Activated naive CD8-positive, alpha-beta T cell treated with anti-CD3 and anti-CD28 coated beads, Interleukin-2, amount 50 U/mL, for 24 hours (primary cell): ENCODE measurements around the gene EEF1B2.
"Not testable (repeated sequence)": the region's sequence is repeated elsewhere in the genome, so short reads cannot be mapped to it uniquely, and the experiment has no call there.

Experiments
- ATAC-seq: fragments of 150-1000 bp; cut with Tn5 transposase; one replicate; pipeline ENCODE4 v1.10.0; 2021
- DNase-seq: peaks from one replicate; pipeline ENCODE4 v3.0.0; 2021
- H3K27ac Mint-ChIP-seq: one replicate; pipeline ENCODE4 v1.8.0; 2021; ENCODE audit warnings: mild to moderate bottlenecking, mixed read lengths
- H3K27me3 Mint-ChIP-seq: one replicate; pipeline ENCODE4 v1.8.0; 2021; ENCODE audit warnings: mixed read lengths
- H3K36me3 Mint-ChIP-seq: one replicate; pipeline ENCODE4 v1.8.0; 2021; ENCODE audit warnings: low read depth, mixed read lengths
- H3K4me1 Mint-ChIP-seq: one replicate; pipeline ENCODE4 v1.8.0; 2021; ENCODE audit warnings: mixed read lengths
- H3K4me3 Mint-ChIP-seq: one replicate; pipeline ENCODE4 v1.8.0; 2021; ENCODE audit warnings: mild to moderate bottlenecking, moderate library complexity, mixed read lengths
- H3K9me3 Mint-ChIP-seq: one replicate; pipeline ENCODE4 v1.8.0; 2021; ENCODE audit warnings: mixed read lengths

EEF1B2 gene

GRCh38 chr2:206157014-206157413 is 2.7 kb upstream of the EEF1B2 start:
- Mint-ChIP-seq H3K4me1 (peaks cover 37% of the 10 kb centered on the region), H3K4me3 (peak overlapping the region; percentile 88), H3K36me3 (peaks cover 40% of the 10 kb centered on the region)
- not testable (repeated sequence) for ATAC-seq, H3K27ac Mint-ChIP-seq, H3K27me3 Mint-ChIP-seq, DNase-seq, H3K9me3 Mint-ChIP-seq

GRCh38 chr2:206158563-206159345 is 941 bp upstream of the EEF1B2 start:
- DNase-seq = no peak
- H3K9me3 Mint-ChIP-seq = no peaks in the 10 kb centered on the region
- peaks cover 54% of the 10 kb centered on the region for H3K4me1 Mint-ChIP-seq
- H3K36me3 Mint-ChIP-seq = peaks cover 55% of the 10 kb centered on the region
- peak overlapping the region; percentile 88 for H3K4me3 Mint-ChIP-seq
- ATAC-seq = peak; percentile 4
- peak overlapping the region; percentile 87 for H3K27ac Mint-ChIP-seq
- H3K27me3 Mint-ChIP-seq = no peaks in the 10 kb centered on the region

DNA sequence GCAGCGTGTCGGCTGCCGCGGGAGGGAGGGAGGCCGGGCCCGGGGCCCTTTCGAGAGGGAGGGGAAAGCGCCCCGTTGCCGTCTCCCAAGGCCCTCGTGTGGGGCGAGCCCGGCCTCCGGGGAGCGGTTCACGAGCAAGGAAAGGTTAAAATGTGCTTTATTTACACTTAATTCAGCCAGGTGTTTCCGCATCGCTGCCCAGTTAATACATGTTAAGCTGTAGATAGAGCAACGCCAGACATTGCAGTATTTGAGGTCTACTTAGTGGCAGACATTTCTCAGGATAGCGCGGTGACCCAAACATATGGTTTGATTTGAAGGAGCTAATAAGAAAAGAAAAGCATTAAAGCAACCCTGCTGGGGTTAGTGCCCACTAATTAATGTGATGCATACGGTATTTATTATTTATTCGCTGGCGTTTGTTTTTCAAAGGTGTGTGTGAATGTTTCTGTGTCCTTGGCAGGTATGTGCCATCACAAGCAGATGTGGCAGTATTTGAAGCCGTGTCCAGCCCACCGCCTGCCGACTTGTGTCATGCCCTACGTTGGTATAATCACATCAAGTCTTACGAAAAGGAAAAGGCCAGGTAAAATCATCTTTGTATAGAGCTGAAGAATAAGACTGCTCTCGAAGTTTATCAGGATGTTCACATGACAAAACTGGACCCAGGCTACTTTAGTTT is 571 bp downstream of the EEF1B2 start:
- peak overlapping the region; percentile 87 for H3K27ac Mint-ChIP-seq
- H3K36me3 Mint-ChIP-seq = peaks cover 59% of the 10 kb centered on the region
- no peaks in the 10 kb centered on the region for H3K27me3 Mint-ChIP-seq
- ATAC-seq (peak; percentile 56), DNase-seq (no peak)
- peak overlapping the region; percentile 88 for H3K4me3 Mint-ChIP-seq
- peaks cover 57% of the 10 kb centered on the region for H3K4me1 Mint-ChIP-seq
- H3K9me3 Mint-ChIP-seq = no peaks in the 10 kb centered on the region

GRCh38 chr2:206160807-206161179 is 1.1 kb downstream of the EEF1B2 start:
- H3K9me3 Mint-ChIP-seq = no peaks in the 10 kb centered on the region

GRCh38 chr2:206162401-206162800 is 2.7 kb downstream of the EEF1B2 start:
- H3K27me3 Mint-ChIP-seq, H3K9me3 Mint-ChIP-seq, ATAC-seq, DNase-seq: not testable (repeated sequence)
- Mint-ChIP-seq H3K4me3 (peak overlapping the region; percentile 88), H3K4me1 (peaks cover 48% of the 10 kb centered on the region), H3K36me3 (peaks cover 65% of the 10 kb centered on the region), H3K27ac (peak overlapping the region; percentile 87)

More at GRCh38 chr2:206160807-206161179, 1.1 kb downstream of the EEF1B2 start:
- Mint-ChIP-seq H3K4me1 (peaks cover 57% of the 10 kb centered on the region), H3K27ac (peak overlapping the region; percentile 87), H3K27me3 (no peaks in the 10 kb centered on the region), H3K36me3 (peaks cover 62% of the 10 kb centered on the region), H3K4me3 (peak overlapping the region; percentile 88)
- no peak for ATAC-seq
- DNase-seq = no peak

GRCh38 chr2:206163251-206163880 is 3.7 kb downstream of the EEF1B2 start:
- peak overlapping the region; percentile 88 for H3K4me3 Mint-ChIP-seq
- H3K4me1 Mint-ChIP-seq = peaks cover 40% of the 10 kb centered on the region
- no peaks in the 10 kb centered on the region for H3K27me3 Mint-ChIP-seq
- peak overlapping the region; percentile 79 for H3K27ac Mint-ChIP-seq
- H3K36me3 Mint-ChIP-seq = peaks cover 63% of the 10 kb centered on the region
- no peaks in the 10 kb centered on the region for H3K9me3 Mint-ChIP-seq
- ATAC-seq = no peak
- no peak for DNase-seq

DNA sequence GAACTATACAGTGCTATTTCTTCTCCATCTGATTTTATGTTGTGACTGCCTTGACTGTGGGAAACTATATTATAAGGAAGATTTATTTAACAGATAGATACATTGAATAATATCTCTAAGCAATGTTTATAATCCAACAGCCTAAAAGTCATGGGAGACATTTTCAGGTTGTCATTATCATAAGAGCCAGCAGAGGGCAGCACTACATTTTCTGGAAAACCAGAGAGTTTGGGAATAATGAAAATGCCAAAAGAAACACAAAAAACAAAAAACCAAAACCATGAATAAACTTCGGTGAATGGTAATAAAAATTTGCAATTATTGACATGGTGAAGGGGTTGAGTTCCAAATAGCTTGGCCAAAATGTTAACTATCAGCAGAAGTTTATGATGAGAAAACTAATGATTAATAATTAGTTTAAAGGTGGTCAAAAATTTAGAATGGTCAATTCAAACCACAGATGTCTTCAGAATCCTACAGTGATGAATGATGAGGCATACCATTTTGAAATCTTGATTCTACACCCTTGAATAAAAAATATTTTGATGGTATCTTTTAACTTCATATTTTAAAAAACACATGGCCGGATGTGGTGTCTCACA is 4.7 kb downstream of the EEF1B2 start:
- ATAC-seq (no peak), DNase-seq (peak; percentile 28)
- no peak overlapping the region for H3K27ac Mint-ChIP-seq
- H3K4me3 Mint-ChIP-seq = no peak overlapping the region
- H3K4me1 Mint-ChIP-seq = peaks cover 37% of the 10 kb centered on the region
- no peaks in the 10 kb centered on the region for H3K9me3 Mint-ChIP-seq
- H3K27me3 Mint-ChIP-seq = no peaks in the 10 kb centered on the region
- peaks cover 62% of the 10 kb centered on the region for H3K36me3 Mint-ChIP-seq

GRCh38 chr2:206168230-206168629 is 8.5 kb downstream of the EEF1B2 start:
- peaks cover 32% of the 10 kb centered on the region for H3K36me3 Mint-ChIP-seq
- DNase-seq, H3K4me3 Mint-ChIP-seq, H3K27ac Mint-ChIP-seq, ATAC-seq, H3K4me1 Mint-ChIP-seq, H3K9me3 Mint-ChIP-seq, H3K27me3 Mint-ChIP-seq: not testable (repeated sequence)

- ATAC-seq, H3K9me3 Mint-ChIP-seq, H3K27me3 Mint-ChIP-seq, H3K4me3 Mint-ChIP-seq, H3K27ac Mint-ChIP-seq, DNase-seq, H3K4me1 Mint-ChIP-seq: not testable (repeated sequence)
- peaks cover 15% of the 10 kb centered on the region for H3K36me3 Mint-ChIP-seq
Observed at GRCh38 chr2:206171624-206172397, 12.1 kb downstream of the EEF1B2 start.

GRCh38 chr2:206173147-206173546 is 13.5 kb downstream of the EEF1B2 start:
- no peak overlapping the region for H3K4me3 Mint-ChIP-seq
- H3K36me3 Mint-ChIP-seq = peaks cover 7% of the 10 kb centered on the region

DNA sequence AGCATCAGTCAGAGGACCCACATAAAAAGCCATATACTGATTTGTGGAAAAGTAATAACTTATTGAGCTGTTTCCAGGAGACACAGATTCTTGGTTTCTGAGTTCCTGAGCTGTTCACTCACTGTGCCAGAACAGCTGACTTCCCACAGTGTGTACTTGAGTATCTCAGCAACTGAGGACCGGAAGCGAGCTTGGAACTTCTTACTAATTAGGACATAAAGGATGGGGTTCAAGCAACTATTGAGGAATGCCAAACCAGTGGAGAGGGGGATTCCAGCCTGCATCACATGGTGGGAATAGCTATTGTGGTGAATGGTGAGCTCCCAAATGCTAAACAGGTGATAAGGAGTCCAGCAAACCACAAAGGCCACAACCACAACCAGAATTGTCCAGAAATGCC is 16.4 kb downstream of the EEF1B2 start:
- ATAC-seq (no peak), DNase-seq (no peak)
- H3K9me3 Mint-ChIP-seq = no peaks in the 10 kb centered on the region
- no peak overlapping the region for H3K4me3 Mint-ChIP-seq
- no peaks in the 10 kb centered on the region for H3K4me1 Mint-ChIP-seq
- no peak overlapping the region for H3K27ac Mint-ChIP-seq
- no peaks in the 10 kb centered on the region for H3K36me3 Mint-ChIP-seq
- peaks cover 5% of the 10 kb centered on the region for H3K27me3 Mint-ChIP-seq

More at GRCh38 chr2:206173147-206173546, 13.5 kb downstream of the EEF1B2 start:
- Mint-ChIP-seq H3K4me1 (no peaks in the 10 kb centered on the region), H3K27me3 (peaks cover 5% of the 10 kb centered on the region), H3K27ac (no peak overlapping the region), H3K9me3 (no peaks in the 10 kb centered on the region)
- DNase-seq (no peak), ATAC-seq (no peak)

GRCh38 chr2:206176901-206177300 is 17.2 kb downstream of the EEF1B2 start:
- Mint-ChIP-seq H3K4me3 (no peak overlapping the region), H3K27me3 (peaks cover 5% of the 10 kb centered on the region), H3K9me3 (no peaks in the 10 kb centered on the region), H3K27ac (no peak overlapping the region), H3K36me3 (no peaks in the 10 kb centered on the region), H3K4me1 (no peaks in the 10 kb centered on the region)
- DNase-seq (no peak), ATAC-seq (no peak)

DNA sequence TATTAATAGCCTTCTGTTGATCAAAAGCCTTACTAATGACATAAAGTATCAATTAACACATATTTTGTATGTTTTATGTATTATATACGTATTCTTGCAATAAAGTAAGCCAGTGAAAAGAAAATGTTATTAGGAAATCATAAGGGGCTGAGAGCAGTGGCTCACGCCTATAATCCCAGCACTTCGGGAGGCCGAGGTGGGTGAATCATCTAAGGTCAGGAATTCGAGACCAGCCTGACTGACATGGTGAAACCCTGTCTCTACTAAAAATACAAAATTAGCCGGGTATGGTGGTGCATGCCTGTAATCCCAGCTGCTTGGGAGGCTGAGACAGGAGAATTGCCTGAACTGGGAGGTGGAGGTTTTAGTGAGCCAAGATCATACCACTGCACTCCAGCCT is 21.8 kb downstream of the EEF1B2 start:
- DNase-seq, ATAC-seq, H3K36me3 Mint-ChIP-seq, H3K4me3 Mint-ChIP-seq, H3K9me3 Mint-ChIP-seq, H3K4me1 Mint-ChIP-seq, H3K27ac Mint-ChIP-seq: not testable (repeated sequence)
- H3K27me3 Mint-ChIP-seq = peaks cover 10% of the 10 kb centered on the region

GRCh38 chr2:206189691-206190090 is 30.0 kb downstream of the EEF1B2 start:
- H3K4me1 Mint-ChIP-seq = no peaks in the 10 kb centered on the region
- no peaks in the 10 kb centered on the region for H3K9me3 Mint-ChIP-seq
- H3K4me3 Mint-ChIP-seq = no peak overlapping the region
- no peaks in the 10 kb centered on the region for H3K36me3 Mint-ChIP-seq
- DNase-seq (no peak), ATAC-seq (no peak)
- H3K27ac Mint-ChIP-seq = no peak overlapping the region
- peaks cover 8% of the 10 kb centered on the region for H3K27me3 Mint-ChIP-seq
